GM18507 (cell line): Measurements from ENCODE around the gene LAMB2.
A peak's percentile ranks its signal among the peaks of the same experiment; 100 is the strongest.

Source experiments
- DNase-seq: peaks from one replicate; pipeline ENCODE4 v3.0.0; 2011; ENCODE audit warnings: low read depth; ENCODE audit not compliant: insufficient read length; ENCODE audit errors: extremely low spot score
- FAIRE-seq: peaks from 2 replicates; lab custom pipeline; 2011; peaks lifted over from hg19 to GRCh38; lab: Jason Lieb, UNC

LAMB2 gene

DNA sequence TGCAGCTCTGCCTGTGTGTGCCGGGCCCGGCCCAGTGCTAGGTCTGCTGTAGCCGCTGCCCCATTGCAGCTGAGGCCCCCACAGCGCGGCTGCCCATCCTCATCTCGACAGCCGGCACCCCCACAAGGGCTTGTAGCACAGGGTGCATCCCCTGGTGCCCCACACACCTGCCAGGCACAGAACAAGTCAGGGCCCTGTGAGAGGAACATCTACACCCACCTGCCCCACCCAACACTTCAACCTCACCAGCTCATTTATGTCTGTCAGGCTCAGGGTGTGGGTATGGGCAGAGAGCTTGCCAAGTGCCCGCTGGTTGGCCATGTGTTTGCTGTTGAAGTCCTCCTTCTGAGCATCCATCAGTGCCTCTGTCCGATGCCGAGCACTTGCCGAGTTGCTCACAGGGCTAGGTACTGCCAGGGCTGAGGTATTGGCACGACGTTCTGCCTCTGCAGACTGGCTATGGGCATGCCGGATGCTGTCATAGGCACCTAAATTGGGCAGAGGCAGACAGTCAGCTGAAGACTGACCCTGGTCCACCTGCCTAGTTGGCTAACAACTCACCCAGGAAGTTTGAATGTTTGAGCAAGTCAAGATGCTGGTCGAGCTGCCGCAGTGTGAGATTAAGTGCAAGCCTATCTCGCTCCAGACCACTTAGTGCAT lies 9.8 kb downstream of the LAMB2 start:
- FAIRE-seq (no peak), DNase-seq (no peak)

DNA sequence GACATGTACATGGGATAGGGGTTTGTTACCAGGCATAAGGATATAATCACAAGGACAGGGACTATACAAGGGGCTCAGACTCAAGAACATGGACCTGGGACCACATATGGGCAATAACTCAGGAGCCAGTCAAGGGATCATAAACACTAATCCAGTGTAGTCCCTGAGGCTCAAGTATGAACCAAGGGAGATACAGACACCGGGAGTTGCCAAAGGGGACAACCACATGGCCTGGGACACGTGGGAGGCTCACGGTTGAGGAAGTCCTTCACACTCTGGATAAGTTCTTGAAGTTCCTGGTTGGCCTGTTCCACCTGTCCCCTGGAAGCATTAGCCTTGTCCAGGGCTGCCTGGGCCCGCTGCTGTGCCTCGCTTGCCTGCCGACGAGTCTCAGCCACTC lies 10.4 kb downstream of the LAMB2 start:
- DNase-seq = no peak
- FAIRE-seq = no peak

DNA sequence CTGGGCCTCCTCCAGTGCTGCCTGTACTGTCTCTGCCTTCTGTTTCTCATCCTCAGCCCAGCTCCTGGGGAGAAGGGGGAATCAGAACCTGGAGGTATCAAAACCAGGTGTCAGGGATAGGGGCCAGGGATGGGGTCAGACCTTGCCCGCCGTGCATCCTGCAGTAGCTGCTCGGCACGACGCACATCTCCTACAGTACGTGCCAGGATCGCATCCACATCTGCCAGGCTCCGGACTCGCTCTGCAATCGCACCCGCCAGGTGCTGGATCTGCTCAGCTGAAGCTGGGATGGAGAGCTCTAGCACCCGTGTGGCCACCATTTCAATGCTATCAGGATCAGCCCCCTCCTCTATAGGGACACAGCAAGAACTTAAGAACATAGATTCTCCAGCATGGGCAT lies 10.8 kb downstream of the LAMB2 start:
- FAIRE-seq (no peak), DNase-seq (no peak)

DNA sequence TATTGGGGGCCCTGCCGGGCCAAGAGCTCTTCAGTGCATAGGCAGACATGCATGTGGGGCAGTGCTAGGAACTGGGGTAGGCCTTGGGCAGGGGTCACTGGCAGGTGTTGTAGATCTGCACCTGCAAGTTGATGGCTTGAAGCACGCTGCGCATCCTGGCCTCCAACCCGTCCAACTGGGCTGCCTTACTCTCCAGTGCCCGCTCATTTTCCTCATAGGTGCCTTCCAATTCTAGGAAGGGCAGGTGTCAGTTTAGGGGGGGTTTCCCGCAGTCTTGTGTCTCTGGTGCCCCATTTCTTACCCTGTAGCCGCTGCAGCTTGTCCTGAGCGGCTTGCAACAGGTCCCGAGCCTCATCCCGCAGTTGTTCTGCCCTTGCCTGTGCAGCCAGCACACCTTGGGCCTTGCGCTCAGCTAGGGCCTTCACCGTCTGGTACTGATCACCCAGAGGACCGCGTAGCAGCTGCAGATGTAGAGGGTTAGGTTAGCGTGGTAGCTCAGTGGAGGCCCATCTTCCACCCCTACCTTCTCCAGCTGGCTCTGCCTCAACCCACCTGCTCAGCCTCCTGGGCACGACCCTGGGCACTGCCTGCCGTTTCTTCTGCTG lies 11.6 kb downstream of the LAMB2 start:
- FAIRE-seq = no peak
- no peak for DNase-seq

DNA sequence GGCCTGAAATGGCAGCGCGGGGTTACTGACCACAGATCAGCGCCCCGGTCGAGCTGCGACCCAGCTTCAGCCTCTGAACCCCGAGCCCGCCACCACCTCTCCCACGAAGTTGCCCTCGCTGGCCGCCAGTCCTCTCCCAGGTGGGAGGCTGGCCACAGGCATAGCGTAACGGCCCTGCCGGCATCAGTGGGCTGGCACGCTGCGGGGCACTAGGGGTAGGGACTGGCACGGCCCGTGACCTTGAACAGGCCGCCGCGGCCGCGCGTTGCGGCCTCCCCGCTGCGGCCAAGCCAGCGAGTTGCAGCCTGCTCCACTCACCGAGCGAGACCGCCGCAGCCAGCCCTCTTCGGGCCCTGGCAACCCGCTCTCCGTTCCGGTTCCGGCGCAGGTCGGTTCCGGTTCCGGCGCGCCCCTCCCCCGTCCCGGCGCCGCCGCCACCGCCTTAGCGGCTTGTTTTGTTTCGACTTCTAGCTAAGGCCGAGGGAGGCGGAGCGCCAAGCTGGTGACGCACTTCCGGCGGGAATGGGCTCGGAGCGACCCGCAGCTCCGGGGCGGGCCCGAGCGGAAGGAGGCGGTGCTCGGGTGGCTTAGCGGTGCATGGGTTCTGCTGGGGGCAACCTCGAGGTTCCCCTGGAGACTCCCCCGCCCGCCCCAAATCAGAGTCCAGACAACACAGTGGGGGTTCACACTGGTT lies 12.3 kb downstream of the LAMB2 start, which contains the start of gene USP19:
USP19 (minus strand) TSS at position 386 of the 694 bp plus-strand sequence. CDS start 1,678 bp downstream, outside the sequence.
- FAIRE-seq (peak; percentile 99), DNase-seq (peak; percentile 97)

DNA sequence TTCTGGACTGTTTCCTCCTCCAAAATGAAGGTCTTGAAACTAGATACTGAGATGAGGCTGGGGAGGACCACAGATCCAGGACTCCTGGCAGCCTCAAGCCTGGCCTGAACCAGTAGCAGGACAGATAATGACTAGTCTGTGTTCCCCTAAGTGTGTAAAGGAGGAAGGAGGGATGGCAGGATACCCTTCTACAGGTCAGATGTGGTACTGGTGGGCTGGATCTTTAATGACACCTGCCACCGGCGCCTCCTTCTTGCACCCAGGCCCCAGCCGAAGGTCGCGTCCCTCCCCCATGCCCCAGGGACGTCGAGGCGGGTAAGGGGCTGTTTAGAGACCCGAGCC lies 12.8 kb downstream of the LAMB2 start:
- no peak for FAIRE-seq
- DNase-seq = no peak

DNA sequence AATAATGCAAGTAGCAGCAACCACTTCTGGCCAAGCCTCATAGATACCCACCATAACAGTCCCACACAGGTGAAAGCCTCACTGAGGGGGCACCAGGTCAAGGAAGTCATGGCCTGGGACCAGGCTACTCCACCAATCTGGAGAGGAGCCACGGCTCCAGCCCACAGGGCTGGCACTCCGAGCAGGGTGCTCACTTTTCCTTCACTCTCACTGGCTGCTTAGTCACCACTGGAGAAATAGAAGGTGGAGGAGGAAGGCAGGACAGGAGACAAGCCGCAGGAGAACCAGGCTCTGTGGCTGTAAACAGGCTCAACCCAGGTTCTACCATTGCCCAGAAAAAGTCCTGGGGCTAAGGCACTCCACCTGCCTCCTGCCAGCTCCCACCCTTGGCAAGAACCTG lies 13.4 kb downstream of the LAMB2 start:
- no peak for DNase-seq
- FAIRE-seq = no peak

DNA sequence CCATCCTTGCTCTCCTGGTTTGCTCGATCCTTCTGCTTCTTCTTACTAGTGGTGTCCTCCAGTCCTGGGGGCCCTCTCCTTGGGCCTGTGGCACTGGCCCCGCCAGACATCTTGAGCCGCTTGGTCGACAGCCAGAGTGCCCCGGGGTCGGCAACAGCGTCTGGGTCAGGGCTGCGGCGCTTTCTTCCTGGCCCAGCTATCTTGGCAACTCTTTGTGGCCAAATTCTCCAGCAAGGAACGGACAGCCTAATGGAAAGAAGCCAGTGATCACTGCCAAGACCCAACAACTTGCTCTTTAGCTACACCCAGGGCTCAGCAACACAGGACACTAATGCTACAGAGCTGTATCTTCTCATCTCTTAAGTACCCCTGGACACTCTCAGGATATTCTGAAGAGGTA lies 13.8 kb downstream of the LAMB2 start:
- DNase-seq (no peak), FAIRE-seq (no peak)

DNA sequence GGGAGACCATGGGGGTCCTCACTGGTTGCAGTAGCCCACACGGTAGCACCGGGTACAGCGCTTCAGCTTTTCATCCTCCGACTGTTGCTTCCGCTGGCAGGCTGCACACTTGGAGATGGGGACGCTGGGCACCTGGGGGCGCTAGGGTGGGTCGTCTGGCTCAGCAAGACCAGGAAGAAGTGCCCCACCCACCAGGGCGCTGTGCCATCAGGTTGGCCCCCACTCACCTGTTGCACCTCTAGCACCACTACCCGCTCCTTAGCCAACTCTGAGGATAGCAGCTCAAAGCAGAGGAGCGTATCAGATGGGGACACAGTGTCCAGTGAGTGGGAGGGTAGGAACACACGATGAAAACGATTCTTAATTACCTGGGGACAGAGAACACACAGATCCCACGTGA lies 20.6 kb downstream of the LAMB2 start:
- FAIRE-seq = no peak
- no peak for DNase-seq

DNA sequence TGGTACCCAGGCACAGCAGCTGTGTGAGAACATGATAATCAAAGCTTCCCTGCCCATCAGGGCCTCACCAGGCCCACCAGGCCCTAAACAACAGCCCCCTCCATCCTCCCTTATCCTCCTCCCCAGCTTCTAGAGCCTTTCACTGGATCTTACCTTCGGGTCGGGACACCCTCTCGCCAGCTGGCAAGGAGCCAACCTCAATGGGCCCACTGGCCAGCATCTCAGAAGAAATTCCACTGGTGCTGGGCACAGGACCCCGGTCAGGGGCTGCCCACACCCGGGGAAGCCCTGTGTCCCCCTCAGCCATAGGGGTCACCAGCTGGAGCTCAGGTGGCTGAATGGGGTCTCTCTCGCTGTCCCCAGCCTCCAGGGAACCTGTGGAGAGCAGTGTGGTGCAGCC lies 21.5 kb downstream of the LAMB2 start:
- FAIRE-seq (no peak), DNase-seq (no peak)

DNA sequence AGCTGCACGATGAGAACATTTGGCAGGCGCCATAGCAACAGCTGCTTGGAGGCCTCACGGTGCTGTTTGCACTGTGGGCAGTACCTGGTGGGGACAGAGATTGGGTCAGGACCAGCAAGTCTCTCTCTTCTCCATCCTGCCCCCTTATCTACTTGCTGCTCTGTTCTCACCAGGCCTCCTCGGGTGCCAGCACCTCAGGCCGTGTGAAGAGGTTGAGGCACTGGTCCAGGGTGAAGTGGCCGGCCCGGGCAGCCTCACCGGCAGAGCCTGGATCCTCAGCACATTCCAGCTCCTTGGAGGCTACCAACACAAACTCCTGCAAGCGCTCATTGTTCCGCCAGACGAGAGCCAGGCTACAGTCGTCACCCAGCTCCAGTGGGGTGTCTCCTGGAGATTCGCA lies 22.1 kb downstream of the LAMB2 start:
- DNase-seq (no peak), FAIRE-seq (no peak)

DNA sequence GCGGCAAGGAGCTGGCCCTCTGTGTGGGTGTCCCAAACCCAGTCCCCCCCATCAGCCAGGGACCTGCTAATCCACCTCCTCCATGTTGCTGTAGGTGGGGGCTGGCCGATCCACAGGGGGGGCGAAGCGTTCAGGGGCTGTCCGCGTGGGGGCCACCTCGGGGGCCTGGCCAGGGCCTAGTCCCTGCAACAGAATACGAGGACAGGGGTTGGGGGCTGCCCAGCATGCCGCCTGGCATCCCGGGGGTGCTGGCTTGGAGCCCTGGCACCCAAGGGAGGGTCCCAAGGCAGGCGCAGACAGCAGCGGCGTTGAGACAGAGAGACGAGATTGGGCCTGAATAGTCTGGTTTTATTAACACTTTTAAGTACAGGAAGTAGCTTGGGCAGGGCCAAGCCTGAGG lies 24.5 kb downstream of the LAMB2 start:
- no peak for DNase-seq
- no peak for FAIRE-seq

DNA sequence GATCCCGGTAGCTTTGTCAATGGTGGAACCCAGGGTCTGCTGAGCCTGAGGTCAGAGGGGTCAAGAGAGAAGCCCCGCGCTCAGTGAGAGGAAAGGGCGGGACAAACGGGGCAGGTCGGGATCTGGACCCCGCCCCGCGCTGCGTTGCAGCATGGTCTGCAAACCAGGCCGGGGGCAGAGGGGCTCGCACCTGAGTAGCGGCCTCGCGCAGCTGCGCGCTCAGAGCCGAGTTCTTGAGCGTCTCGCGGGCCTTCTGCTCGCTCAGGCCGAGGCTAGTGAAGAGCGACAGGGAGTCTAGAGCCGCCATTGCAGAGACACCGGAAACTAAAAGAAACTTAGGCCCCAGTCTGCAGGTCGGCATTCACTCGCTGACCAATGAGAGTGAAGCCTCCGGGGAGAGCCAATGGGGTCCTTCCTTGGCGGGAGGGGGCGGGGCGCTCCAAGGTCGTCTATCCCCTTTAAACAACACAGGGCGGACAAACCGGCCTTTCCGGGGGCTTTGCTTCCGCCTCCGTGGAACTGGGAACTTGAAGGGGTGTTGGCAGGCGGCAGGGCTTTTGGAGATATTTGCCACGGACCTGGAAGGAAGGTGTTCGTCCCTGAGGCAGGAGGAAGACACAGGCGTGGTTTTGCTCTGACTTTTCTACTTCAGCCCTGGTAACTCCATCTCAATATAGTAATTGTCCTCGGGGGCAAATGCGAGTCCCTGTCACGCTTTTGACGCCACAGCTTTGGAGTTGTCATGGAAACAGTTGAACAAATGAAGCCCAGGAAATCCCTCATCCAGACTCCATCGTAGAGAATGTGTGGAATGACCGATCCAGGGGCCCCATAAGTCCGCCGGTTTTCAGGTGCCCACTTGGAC lies 28.2 kb downstream of the LAMB2 start, which contains the start of gene QARS1:
QARS1 (minus strand) TSS at position 331 of the 865 bp plus-strand sequence; CDS start at position 307, 24 bp downstream.
- peak; percentile 98 for FAIRE-seq
- DNase-seq = peak; percentile 94

DNA sequence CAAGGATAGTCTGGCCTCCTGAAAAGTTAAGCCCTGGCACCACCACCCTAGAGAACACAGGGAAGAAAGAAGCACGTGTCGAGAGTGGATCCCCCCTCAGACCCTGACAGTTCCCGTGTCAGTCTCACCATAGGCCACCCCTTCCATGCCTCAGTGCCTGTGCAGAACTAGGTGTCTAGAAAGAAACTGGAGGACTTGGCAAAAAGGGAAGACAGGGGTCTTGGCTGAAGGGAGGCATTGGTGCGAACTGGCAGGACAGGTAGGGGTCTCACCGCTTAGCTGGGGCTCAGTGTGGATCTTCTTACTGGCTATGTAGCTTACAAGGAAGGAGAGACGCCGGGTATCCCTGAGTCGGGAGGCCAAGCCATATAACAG lies 28.8 kb downstream of the LAMB2 start:
- DNase-seq (no peak), FAIRE-seq (no peak)

DNA sequence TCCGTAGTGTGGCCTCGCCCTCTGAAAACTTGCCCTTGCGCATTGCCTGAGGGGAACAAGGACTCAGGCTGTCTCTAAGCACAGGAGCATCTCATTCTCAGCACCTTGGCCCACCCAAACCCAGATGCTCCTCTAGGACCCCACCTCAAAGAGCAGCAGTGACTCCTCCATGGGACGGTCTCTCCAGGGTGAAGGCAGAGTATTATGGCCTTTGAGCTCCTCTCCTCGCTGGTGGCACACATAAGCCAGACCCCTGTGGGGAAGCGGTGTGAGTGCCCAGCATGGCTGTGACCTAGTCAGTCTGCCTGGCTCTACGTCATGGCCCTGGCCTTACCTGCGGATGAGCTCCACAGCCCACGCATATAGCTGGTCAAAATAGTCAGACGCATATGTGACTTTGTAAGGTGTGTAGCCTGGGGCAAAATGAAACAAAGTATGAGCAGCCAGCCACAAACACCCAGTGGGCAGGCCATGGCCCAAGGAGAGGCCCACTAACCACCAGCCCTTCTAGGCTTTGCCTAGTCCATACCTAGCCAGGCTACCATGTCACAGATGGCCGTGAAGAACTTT lies 32.7 kb downstream of the LAMB2 start:
- FAIRE-seq (no peak), DNase-seq (no peak)

DNA sequence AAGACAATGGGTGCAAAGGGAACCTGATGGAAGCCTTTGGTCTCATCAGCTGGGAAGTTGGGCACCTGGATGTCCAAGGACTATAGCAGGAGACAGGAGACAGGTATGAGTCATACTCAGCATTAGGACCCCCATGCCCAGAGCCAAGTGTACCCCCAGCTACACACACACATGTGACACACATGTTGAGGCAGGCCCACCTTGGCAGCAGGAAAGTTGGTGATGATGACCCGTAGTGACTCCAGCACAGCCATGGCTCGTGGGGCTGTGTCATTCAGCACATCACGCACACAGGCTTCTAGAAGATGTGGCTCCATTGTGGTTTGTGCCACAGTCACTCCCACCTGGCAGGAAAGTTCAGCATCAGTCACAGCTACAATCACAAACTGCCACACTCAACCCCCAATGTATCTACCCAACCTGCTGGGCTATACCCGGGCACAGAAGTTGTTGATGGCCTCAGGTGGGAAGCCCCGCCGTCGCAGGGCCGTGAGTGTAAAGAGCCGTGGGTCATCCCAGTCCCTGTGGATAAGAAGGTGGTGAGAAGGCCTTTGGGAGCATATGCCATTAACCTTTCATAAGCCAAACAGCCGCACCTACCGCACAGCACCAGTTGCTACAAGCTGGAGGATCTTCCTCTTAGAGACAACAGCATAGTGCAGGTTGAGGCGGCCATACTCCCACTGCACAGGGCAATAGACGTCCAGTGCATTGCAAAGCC lies 33.8 kb downstream of the LAMB2 start:
- DNase-seq (no peak), FAIRE-seq (no peak)

DNA sequence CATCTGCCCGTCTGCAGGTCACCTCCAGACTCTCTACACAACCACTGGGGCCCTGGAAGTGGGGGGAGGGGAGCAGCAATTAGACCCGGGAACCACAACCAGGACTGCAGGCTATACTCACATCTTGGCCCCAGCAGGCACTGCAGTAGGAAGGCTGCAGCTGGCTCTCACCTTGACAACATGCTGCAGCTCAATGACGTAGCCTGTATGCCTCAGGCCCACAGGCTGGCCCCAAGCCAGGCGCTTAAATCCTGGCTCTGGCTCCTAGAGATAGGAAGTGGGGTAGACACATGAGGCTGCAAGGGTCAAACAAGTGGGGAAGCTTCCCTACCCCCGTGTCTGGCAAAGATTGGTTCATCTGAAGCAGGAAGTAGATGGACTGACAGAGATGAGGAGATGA lies 34.4 kb downstream of the LAMB2 start:
- DNase-seq (no peak), FAIRE-seq (no peak)

DNA sequence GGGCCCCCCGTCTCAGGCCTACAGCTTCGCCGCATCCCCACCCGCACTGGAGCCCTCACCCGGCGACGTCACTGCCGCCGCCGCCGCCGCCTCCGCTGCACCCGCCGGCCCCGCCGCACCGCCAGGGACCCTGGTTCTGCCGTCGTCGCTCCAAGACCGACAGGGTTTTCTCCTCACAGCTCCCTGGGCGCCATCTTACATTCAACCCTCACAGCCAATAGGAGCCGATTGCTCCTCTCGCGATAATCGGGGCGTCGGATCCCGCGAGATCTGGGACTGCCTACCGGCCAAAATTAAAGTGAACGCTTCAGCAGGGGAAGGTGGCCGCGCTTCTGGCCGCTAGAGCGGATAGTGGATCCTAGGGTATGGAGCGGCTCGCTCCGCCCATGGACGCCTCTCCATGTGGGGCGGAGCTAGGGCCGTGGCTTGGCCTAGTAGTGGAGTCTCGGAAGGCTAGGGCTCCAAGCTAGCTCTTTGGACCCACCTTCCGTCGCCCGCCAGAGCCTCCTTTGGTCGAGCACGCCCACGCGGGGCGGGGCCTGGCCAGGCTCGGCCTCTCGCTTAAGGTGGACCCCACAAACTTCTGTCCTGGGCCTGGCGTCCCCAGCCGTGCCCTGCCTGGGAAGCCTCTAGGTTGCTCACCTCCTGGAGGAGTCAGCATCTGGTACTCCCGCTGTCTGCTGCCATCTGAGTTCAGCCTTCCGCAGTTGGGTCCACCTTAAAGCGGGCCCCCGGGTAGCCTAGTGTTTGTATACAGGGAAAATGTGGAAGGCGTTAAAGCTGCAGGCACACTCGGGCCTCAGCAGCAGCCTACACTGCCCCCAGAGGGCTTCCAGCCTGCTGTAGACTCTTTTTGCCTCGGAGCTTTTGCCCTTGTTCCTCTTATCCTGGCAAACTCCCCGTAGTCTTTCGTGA lies 38.7 kb downstream of the LAMB2 start, which contains the start of gene QRICH1:
QRICH1 (minus strand) TSS at position 219 of the 915 bp plus-strand sequence. CDS start 17,054 bp downstream, outside the sequence.
- FAIRE-seq (peak; percentile 96), DNase-seq (peak; percentile 79)
